Activated CD4-positive, CD25-positive, alpha-beta regulatory T cell treated with anti-CD3 and anti-CD28 coated beads, Interleukin-2, amount 50 U/mL, for 72 hours (primary cell): ENCODE data around the gene DENND2A.
"Not testable (repeated sequence)": the region's sequence is repeated elsewhere in the genome, so short reads cannot be mapped to it uniquely, and the experiment has no call there.

Source experiments
- DNase-seq: peaks from one replicate; pipeline ENCODE4 v3.0.0; 2021

DENND2A gene

GRCh38 chr7:140645166-140645900, 4.7 kb upstream of the DENND2A start:
- DNase-seq, result no peak

DNA sequence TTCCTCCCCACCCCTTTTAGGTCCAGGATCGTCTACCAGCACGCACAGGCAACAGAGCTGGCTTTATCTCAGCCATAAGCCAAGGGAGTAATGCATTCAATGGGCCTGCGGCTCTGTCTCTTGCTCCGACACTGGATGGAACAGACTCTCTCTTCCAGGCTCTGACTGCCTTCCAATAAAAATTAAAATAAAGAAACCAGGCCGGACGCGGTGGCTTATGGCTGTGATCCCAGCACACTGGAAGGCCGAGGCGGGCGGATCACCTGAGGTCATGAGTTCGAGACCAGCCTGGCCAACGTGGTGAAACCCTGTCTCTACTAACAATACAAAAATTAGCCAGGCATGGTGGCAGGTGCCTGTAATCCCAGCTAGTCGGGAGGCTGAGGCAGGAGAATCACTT, 4.1 kb upstream of the DENND2A start:
- not testable (repeated sequence) for DNase-seq

DNA sequence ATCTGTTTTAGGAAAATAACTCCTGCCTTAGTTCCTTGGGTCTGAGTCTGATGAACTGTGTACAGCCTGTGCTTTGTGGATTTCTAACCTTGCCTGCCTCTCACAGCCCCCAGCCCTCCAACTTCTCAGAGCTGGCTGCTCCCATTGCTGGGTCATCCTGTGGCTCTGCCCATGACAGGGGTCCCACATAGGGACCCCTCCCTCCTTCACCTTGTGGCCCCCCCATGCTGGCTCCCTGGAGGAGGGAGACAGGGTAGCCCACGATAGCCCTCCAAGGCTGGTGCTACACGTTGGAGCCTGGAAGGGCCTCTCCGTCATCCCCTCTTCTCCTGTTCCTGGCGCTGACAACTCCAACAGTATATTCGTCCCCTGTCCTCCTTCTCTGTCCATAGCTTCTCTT, 2.8 kb upstream of the DENND2A start:
- no peak for DNase-seq

DNA sequence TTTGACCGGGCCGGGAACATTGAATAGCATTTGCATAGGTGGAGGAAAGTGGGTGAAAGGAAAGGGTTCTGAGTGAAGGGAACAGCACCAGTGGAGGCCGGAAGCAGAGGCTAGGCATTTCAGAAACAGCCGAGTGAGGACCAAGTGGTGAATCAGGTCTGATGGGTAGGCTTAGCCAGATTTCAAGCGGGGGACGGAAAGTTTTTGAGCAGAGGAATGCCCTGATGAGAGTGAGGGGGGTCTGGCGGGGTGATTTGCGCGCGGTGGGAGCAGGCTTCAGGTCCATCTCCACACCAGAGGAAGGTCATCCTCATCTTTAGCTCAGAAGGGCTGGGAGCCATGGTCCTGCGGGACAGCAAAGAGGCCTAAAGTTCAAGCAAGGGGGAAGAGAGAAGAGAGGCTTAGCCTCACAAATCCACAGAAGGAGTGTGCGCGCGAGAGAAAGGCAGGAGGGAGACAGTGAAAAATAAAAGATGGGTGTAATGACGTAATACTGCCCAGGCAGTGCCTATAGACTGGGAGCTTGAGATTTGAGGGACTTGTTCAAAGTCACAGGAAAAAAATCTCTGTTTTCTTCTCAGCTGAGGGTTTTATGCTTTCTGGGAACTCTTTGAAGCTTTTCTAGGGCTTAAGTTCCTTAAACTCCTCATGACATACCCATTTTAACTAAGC, 1.0 kb upstream of the DENND2A start:
- DNase-seq, result no peak

DNA sequence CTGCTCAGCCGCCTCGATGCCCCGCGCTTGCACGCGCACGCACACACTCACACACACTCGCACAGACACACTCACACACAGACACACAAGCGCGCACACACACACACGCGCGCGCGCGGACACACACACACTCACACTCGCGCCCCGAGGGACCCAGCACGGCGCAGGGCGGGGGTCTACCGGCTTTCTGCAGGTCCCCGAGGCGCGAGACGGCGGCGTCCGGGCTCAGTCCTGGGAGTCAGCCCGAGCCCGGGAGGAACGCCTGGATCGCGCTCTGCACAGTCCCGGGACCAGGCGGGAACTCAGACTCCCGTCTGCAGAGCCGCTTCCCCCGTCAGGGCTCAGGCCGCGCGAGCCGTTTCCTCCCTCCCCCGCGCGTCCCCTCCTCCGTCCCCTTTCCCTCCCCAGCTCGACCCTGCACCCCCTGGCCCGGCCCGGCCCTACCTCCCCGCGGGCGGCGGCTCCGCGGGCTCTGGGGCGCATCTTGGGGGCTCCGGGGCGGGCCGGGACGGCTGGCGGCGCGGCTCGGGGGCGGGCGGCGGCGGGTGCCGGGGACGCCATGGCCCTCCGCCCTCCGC, 464 bp downstream of the DENND2A start:
- DNase-seq, result no peak

DNA sequence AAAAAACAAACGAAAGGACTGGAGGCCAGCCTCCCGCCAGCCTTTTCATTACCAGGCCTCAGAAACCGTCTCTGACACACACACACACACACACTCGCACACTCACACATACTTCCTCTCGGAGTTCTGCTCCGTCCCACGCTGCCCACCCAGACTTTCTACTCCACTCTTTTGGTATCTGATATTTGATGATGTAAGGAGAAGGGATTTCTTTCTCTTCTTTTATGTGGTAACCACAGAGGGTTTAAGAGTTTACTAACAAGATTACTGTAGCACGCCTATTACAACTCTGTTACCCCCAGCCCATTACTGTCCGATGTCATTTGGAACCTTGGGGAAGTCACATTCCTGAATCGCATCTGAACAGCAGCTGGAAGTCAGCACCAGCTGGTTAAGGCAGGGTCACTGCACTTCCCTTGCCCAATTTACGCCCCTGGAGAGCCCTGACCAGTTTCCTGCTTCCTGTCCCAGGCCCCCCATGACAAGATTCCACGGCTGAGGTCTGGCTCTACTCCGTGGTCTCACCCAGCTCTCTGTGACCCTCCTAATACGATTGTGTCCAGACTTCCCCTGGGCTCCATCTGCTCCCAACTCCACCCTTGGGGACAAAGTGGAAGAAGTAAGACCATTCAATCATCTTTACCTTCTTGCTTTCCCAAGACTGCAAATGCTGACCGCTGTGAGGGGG, 1.1 kb downstream of the DENND2A start:
- no peak for DNase-seq

GRCh38 chr7:140638173-140638791, 2.3 kb downstream of the DENND2A start:
- no peak for DNase-seq

DNA sequence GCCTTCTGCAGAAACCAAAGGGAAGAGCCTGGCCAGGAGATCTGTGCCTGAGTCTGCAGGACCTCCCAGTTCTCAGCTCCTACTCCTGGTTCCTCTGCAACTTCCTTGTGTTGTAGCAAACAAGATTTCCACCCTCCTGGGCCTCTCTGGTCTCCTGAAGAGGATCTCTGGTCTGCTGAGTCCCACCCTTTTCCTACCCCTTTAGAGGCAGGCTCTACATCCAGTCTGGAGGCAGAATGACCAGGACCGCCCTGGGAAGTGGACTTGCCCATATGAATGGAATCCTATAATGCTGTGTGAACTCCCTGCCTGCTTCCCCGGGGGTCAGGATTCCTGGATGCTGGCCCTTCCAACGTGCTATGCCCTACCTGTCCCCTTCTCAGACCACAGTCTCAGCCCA, 3.2 kb downstream of the DENND2A start:
- DNase-seq, result no peak

- no peak for DNase-seq
These were observed 4.8 kb downstream of the DENND2A start for GRCh38 chr7:140635816-140636215.

- no peak for DNase-seq
These were observed 5.3 kb downstream of the DENND2A start for GRCh38 chr7:140635345-140635744.

DNA sequence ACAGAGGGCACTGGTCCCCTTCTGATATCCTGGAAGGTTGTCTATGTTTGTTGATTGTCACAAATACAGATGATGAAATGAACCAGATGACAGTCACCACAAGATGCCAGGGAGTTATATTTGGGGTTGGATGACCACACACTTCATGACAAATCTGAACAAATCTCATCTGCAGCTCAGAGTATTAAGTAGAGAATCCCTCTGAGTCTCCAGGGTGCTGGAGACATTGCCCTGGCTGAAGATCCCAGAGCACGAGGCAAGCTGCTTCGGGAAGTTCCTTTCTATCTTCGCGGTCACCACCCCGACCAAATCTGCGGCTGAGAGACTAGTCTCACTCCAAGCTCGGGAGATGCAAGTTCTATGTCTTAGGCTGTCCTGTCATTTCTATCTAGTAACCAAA, 9.0 kb downstream of the DENND2A start:
- no peak for DNase-seq

- no peak for DNase-seq
These were observed 9.6 kb downstream of the DENND2A start for GRCh38 chr7:140631021-140631420.

GRCh38 chr7:140625908-140626868, 14.4 kb downstream of the DENND2A start:
- no peak for DNase-seq

DNA sequence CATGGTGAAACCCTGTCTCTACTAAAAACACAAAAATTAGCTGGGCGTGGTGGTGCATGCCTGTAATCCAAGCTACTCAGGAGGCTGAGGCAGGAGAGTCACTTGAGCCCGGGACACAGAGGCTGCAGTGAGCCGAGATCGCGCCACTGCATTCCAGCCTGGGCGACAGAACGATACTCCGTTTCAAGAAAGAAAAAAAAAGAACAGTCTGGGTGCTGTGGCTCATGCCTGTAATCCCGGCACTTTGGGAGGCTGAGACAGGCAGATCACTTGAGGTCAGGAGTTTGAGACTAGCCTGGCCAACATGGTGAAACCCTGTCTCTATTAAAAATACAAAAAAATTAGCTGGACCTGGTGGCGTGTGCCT, 15.4 kb downstream of the DENND2A start:
- not testable (repeated sequence) for DNase-seq

GRCh38 chr7:140624392-140625191, 16.0 kb downstream of the DENND2A start:
- no peak for DNase-seq

DNA sequence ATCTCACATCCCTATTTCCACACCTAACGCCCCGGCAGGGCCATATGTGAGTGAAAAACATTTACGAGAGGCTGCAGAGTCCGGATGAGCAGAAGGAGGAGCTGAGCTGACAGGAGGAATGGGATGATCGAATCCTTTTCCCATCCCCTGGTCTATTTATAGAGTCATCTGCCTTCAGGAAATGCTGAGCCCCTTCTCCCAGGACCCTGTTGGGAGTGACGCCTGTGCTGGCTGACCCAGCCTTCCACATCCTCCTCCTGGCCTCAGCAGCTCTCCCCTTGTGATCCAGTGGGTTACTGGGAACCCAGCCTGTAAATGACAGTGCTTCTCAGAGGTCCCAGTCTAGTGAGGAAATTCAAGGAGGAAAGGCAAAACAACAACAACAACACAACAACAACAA, 16.6 kb downstream of the DENND2A start:
- no peak for DNase-seq

DNA sequence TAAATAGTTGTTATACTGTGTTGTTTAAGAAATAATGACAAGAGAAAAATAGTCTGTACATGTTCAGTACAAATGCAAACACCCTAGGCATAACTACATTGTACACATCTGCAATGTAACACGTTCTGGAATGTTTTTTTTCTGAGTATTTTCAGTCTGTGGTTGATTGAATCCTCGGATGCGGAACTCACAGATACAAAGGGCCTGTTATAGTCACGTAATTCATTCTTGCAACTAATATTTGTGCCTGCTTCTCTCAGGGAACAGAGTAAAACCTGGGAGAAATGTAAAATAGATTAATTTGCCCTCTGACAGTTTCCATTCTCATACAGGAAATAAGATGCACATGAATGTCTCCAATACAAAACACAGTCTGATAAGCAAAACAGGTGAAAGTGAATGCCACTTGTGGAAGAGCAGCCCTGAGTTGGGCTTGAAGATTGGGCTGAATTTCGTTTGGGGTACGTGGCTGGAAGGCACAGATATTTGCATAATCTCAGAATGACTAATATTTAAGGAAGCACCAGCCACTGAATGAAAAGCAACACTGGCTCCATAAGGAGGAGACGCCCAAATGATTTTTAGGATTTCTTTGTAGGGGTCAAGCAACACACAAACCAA, 19.1 kb downstream of the DENND2A start:
- no peak for DNase-seq

- not testable (repeated sequence) for DNase-seq
These were observed 20.6 kb downstream of the DENND2A start for GRCh38 chr7:140619915-140620510.

GRCh38 chr7:140619176-140619575, 21.4 kb downstream of the DENND2A start:
- DNase-seq, result no peak

DNA sequence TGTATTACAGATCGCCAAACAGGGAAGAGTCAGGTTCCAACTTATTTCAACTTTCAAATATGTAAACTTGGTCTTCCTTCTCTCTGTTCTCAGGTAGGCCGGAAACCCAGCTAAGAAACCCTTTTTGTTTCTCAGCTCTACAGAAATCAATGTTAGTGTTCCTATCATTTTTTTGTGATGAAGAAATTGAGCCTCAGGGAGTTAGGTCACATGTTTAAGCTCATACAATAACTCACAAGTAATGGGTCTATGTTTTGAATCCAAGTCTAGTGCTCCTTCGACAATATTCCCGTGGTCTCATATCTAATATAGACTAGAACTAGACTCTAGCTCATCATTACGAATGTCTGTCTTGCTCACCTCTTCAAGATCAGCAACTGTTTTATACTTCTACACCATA, 22.3 kb downstream of the DENND2A start:
- DNase-seq, result no peak
